DMS79 treated with DMSO at 0.1 percent for 48 hours (cell line): ENCODE measurements around the gene UBE2C.

Experiments
- DNase-seq: peaks from one replicate; lab custom pipeline; 2025; lab: John Stamatoyannopoulos, UW

UBE2C gene

DNA sequence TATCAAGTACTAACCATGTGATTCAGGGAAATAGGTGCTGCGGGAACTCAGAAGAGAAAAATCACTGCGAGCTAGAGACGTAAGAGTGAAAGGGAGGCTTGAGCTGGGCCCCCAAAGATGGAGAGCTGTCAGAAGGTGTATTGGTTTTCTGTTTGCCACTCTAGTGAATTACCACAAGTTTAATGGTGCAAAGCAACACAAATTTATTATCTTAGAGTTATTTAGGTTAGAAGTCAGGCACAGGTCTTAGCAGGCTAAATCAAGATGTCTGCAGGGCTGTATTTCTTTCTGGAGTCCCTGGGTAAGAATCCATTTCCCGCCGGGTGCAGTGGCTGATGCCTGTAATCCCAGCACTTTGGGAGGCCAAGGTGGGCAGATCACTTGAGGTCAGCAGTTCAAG lies 47.5 kb downstream of the UBE2C start:
- DNase-seq, result no peak

DNA sequence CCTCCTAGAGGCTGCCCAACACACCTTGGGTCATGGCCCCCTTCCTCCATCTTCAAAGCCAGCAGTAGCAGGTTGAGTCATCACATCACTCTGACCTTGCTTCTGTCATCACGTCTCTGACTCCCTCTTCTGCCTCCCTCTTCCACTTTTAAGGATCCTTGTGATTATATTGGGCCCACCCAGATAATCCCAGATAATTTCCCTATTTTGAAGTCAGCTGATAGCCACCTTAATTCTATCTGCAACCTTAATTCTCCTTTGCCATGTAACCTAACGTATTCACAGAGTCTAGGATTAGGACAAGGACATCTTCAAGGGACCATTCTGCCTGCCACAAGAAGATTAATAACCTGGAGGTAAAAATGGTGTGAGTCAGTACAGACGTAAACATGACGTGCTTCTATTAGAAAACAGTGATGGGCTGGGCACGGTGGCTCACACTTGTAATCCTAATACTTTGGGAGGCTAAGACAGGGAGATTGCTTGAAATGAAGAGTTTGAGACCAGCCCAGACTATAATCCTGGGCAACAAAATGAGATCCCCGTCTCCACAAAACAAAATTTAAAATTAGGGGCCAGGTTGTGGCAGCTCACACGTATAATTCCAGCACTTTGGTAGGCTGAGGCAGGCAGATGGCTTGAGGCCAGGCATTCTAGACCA lies 48.2 kb downstream of the UBE2C start:
- no peak for DNase-seq

DNA sequence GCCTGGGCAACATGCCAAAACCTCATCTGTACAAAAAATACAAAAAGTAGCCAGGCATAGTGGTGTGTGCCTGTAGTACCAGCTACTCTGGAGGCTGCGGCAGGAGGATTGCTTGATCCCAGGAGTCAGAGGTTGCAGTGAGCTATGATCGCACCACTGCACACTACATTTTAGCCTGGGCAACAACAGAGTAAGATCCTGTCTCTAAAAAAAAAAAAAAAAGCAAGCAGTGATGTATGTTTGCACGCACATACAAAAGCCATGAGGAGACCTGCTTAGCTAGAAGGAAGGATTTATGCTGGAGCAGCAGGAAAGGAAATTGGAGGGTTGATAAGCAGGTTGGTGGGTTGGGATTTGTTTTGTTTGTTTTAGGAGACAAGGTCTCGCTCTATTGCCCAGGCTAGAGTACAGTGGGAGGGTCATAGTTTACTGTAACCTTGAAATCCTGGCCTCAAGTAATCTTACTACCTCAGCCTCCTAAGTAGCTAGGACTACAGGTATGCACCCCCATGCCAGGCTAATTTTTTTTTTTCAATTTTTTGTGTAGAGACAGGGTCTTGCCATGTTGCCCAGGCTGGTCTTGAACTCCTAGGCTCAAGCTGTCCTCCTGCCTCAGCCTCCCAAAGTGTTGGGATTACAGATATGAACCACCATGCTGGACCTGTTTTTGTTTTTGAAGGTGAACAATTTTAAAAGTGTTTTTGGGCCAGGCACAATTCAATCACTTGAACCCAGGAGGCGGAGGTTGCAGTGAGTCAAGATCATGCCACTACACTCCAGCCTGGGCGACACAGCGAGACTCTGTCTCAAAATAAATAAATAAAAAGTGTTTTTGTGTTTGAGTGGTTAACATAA lies 49.0 kb downstream of the UBE2C start:
- peak; percentile 13 for DNase-seq

DNA sequence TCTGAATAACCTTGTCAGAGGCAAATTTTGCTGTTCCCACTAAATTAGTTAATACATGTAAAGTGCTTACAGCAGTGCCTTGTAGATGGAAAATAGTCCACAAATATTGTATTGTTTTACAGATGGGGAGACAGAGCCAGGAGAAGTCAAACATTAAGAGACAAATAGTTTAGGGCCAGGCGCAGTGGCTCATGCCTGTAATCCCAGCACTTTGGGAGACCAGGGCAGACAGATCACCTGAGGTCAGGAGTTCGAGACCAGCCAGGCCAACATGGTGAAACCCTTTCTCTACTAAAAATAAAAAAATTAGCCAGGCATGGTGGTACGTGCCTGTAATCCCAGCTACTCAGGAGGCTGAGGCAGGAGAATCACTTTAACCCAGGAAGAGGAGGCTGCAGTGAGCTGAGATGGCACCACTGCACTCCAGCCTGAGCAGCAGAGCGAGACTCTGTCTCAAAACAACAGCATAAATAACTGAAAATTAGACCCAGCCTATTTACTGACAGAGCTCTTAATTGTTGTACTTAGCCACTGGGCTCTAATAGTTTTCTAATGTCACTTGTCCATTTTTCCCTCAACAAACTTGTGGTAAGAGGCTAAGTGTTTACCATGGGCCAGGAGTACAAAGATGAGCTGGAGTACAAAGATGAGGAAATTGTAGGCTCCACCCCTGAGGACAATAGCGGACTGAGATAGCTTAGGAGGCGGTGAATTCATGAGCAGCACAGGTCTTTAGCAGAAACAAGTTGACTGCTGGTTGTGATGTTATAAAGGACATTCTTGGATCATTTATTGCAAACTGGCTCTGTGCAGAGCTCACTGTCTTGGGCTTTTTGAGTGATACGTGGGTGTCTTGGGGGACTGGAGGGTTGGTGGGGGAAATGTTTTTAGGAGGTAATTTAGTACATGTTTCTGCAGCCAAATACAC lies 51.4 kb downstream of the UBE2C start:
- DNase-seq, result no peak

DNA sequence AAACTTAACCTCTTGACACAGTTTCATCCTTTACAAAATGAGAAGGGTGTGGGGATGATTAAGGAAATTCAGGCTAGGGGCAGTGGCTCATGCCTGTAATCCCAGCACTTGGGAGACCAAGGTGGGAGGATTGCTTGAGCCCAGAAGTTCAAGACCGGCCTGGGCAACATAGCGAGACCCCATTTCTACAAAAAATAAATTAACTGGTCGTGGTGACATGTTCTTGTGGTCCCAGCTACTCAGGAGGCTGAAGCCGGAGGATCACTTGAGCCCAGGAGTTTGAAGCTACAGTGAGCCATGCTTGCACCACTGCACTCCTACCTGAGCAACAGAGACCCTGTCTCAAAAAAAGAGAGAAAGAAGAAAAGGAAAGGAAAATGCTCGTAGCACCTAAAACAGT lies 54.0 kb downstream of the UBE2C start:
- no peak for DNase-seq
